Sigmoid colon (tissue), 4 donors: Measurements from ENCODE around the gene COL8A1.

ENCODE experiments used
- CTCF ChIP-seq, 4 experiments: fragments of 450-650 bp in 3 of 4; fragments of 200-600 bp in 1 of 4; IDR thresholded peaks; one replicate each; pipeline ENCODE4 v1.5.1; 2016 to 2019; ENCODE audit warnings: antibody characterized with exemption in 4 of 4, mild to moderate bottlenecking in 3 of 4, moderate library complexity in 2 of 4
- POLR2A ChIP-seq, 2 donors: fragments of 450-650 bp; IDR thresholded peaks; one replicate each; pipeline ENCODE4 v1.6.1; 2016; ENCODE audit warnings: antibody characterized with exemption in 2 of 2, mild to moderate bottlenecking in 2 of 2, moderate library complexity in 2 of 2
- POLR2AphosphoS5 ChIP-seq, 4 donors: sonication (generic); formaldehyde crosslinking; IDR thresholded peaks; one replicate each; pipeline ENCODE4 v1.6.1; 2017; ENCODE audit warnings: antibody characterized with exemption in 4 of 4

- TF ChIP-seq POLR2AphosphoS5 (IDR thresholded peaks at IDR 0.05) (no peak), CTCF (IDR thresholded peaks at IDR 0.05) (no peak), POLR2A (IDR thresholded peaks at IDR 0.05) (no peak)
Observed at GRCh38 chr3:99662838-99663570, 24.6 kb downstream of the COL8A1 start.
